IPS DF 4.7 (cell line): ENCODE measurements around the gene NPHP1.
"Not testable (repeated sequence)": the region's sequence is repeated elsewhere in the genome, so short reads cannot be mapped to it uniquely, and the experiment has no call there.

Experiments used
- DNase-seq: peaks from one replicate; pipeline ENCODE4 v3.0.0-alpha.2; 2013; ENCODE audit warnings: low spot score; ENCODE audit errors: extremely low read depth

NPHP1 gene

DNA sequence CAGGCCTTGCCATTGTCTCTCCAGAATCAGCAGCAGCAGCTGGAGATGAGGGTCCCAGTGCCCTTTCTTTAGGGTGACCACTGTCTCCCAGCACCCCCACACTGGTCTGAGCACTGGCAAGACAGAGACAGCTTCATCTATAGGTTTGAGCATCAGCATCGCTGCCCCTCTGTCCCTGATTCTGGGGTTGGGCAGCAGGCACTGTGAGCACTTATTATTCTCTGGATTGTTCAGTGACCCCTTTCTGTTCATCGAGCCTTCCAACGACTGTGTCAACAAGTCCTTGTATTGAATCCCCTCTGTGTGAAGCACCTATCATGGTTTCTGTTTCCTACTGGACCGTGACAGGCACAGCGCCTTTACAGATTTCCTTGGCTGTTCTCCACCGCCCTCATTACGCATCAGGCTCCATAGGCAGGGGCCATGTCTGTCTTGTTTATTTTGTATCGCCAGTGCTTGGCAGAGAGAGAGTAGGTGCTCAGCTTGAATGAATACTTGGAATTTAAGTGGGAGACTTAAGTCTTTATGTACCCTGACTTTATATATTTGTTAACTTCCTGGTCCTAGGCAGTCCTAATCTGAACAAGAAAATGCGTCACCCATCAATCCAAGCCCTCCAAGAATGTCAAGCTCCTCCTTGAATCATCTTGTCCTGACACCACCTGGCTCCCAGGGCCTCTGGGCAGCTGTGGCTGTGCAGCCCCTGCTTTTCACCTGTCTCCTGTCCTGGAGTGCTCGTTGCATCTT lies 100.6 kb downstream of the NPHP1 start:
- no peak for DNase-seq

GRCh38 chr2:110103061-110103961 lies 101.5 kb downstream of the NPHP1 start:
- DNase-seq: no peak

GRCh38 chr2:110101901-110102803 lies 102.7 kb downstream of the NPHP1 start:
- DNase-seq: no peak

DNA sequence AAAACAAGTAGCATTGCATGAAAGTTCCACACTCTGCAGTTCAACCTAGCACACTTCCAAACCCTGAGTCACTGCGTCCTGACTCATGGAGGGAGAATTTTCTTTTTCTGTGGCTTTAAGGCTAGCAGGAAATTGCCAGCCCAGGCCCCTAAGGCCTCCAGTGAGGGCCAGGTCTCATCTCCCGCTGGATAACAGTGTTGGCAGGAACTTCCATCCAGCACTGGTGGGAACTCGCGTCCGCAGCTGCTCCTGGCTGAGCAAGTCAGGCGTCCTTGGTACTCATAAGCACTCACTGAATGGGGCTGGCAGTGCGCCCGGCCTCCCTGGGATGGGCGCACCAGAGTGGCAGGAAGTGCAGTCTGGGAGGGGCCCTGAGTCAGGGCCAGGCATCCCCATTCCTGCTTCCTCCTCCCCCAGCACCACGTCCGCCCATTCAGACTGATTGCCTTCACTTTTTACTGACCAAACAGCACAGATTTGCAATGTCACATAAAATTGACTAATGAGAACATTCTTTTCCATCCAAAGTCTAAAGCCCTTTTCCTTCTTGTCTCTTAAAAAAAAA lies 103.5 kb downstream of the NPHP1 start:
- no peak for DNase-seq

DNA sequence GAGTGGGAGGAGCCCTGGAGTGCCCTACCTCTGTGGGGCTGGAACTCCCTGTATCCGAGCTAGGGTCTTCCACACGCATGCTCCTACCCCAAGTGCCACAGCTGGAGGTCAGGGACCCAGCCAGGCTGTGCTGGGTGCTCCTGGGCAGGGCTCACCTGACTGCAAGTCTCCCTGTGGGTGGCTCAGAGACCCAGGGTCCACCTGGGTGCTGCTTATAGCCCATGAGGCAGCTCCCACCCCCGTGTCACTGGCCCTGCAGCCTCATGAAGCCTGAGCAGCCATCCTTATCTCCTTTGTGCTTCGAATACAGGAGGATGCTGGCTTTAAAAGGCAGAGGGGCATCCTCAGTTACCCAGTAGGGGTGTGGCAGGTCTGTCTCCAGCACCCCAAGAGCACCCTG lies 103.9 kb downstream of the NPHP1 start:
- DNase-seq: not testable (repeated sequence)

DNA sequence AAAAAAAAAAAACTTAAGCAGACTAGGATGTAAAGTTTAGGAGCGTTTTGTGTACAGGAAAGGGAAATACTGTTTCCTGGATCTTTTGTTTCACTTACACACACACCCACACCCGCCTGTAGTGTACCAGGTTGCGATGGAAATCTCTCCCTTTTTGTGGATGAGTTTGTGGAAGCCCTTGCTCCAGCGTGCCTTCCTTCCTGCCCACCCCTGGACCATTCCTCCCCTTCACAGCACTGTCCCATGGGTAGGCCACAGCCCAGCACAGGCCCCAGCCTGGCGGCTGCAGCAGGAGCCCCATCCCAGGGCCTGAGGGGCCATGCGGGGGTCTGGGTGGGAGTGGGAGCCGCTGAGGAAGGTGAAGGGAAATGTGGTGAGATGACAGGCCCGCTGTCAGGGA lies 104.3 kb downstream of the NPHP1 start:
- DNase-seq: no peak

- no peak for DNase-seq
Measured at GRCh38 chr2:110099471-110100225, 105.2 kb downstream of the NPHP1 start.

- DNase-seq: no peak
Measured at GRCh38 chr2:110099038-110099425, 105.8 kb downstream of the NPHP1 start.

GRCh38 chr2:110097506-110098220 lies 107.2 kb downstream of the NPHP1 start:
- DNase-seq: no peak

DNA sequence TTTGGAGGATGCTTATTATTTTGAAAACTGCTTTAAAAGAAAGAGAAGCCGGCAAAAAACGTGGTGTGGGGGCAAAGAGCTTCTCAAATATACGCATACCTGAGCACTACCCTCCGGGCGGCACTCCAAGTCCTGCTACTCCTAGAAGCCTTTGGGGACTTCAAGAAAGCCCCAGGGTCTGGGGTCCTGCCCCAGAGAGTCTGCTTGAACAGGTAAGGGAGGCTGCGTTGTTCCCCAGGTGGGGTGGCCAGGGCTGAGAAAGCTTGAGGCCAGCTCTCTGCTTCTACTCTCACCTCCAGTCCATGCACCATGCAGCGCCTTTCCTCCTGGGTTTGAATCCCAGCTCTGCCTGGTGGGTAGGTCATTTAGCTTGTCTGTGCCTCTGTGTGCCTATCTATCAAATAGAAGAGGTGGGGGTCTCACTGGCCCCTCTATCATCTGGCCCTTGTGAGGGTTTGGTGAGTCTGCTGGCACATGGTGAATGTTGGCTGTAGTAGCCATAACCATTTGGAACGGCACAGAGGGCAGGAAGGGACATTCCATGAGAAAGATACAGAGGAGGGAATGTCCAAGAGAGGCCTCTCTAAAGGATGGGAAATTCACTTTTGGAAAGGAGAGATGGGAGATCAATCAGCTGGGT lies 108.7 kb downstream of the NPHP1 start:
- DNase-seq: no peak

GRCh38 chr2:110094884-110095534 lies 109.8 kb downstream of the NPHP1 start:
- DNase-seq: not testable (repeated sequence)

- not testable (repeated sequence) for DNase-seq
Measured at GRCh38 chr2:110093924-110094323, 110.9 kb downstream of the NPHP1 start.

DNA sequence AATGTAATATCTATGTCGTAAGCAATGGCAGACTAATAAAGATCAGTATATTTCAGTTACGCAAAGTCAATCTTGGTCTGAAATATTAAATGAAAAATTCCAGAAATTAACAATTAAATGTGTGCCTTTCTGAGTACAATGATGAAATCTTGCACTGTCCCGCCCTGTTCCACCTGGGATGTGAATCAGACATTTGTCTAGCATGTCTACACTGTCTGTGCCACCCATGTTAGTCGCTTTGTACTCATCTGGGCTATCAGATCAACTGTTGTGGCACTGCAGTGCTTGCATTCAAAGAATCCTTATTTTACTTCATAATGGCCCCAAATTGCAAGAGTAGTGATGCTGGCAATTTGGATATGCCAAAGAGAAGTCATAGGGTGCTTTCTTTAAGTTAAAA lies 114.6 kb downstream of the NPHP1 start:
- not testable (repeated sequence) for DNase-seq

- not testable (repeated sequence) for DNase-seq
Measured at GRCh38 chr2:110083757-110084156, 121.1 kb downstream of the NPHP1 start.

DNA sequence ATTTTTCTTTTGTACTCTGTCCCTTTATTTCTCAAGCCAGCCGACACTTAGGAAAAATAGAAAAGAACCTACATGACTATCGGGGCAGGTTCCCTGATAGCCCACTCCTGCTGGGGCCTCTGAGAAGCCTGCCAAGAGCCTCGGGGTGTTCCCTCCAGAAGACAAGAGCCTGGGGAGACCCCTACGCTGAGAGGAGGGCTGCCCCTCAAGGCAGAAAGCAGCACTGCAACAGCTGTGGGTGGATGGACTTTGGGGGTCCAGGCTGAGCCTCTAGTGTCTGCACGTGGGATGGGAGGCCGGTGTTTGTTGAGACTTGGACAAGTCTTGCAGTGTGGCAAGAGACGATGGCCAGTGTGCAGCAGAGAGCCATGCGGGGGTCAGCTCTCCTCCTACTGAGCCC lies 121.7 kb downstream of the NPHP1 start:
- DNase-seq: not testable (repeated sequence)

GRCh38 chr2:110078104-110078503 lies 126.7 kb downstream of the NPHP1 start:
- DNase-seq: not testable (repeated sequence)

DNA sequence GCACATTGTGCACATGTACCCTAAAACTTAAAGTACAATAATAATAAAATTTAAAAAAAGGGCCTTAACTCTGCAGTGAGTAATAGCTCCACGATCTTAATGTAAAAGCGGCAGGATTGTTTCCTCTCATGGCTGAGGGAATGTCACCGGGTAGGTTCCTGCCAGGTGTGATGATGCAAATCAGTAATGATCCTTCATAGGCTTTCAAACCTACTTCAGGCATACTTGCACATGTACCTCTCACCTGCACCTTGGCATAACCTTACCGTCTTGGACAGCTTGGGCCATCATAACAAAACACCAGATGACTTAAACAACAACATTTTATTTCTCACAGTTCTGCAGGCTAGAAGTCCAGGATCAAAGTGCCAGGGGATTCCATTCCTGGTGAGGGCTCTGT lies 128.9 kb downstream of the NPHP1 start:
- DNase-seq: not testable (repeated sequence)
